MCF 10A (cell line): ENCODE measurements around the gene ADAM12. TPM values are rescaled to one million over a fixed set of nuclear protein-coding genes. Genes with fewer than 3 reads are reported as not detected.

Experiments used
- BruUV-seq: library from RNA; stranded (reverse); fragments of 400-500 nt; replicated peaks from 2 replicates; lab custom pipeline; 2021; lab: Mats Ljungman, UMichigan
- CTCF ChIA-PET: fragments of 300-600 bp; sonication (Branson Sonifier 250); formaldehyde crosslinking; extraction: SDS; loops from one replicate; lab custom pipeline; 2021; ENCODE audit warnings: antibody characterized with exemption, inconsistent platforms; lab: Yijun Ruan, JAX
- POLR2A ChIA-PET: fragments of 300-600, 350-650 bp; sonication (Branson Sonifier 250); formaldehyde crosslinking; extraction: SDS; loops from one replicate; lab custom pipeline; 2020; ENCODE audit warnings: antibody characterized with exemption, inconsistent platforms; lab: Yijun Ruan, JAX
- DNase-seq: peaks from one replicate; pipeline ENCODE4 v3.0.0-alpha.2; 2018; ENCODE audit not compliant: unreplicated experiment
- H3K27ac Mint-ChIP-seq: one replicate; pipeline ENCODE4 v1.8.0; 2022; ENCODE audit warnings: mild to moderate bottlenecking, low read depth, mixed read lengths; ENCODE audit not compliant: unreplicated experiment
- H3K27me3 Mint-ChIP-seq: one replicate; pipeline ENCODE4 v1.8.0; 2022; ENCODE audit warnings: mixed read lengths; ENCODE audit not compliant: insufficient read depth, unreplicated experiment
- H3K36me3 Mint-ChIP-seq: one replicate; pipeline ENCODE4 v1.8.0; 2022; ENCODE audit warnings: mild to moderate bottlenecking, moderate library complexity, mixed read lengths; ENCODE audit not compliant: insufficient read depth, unreplicated experiment
- H3K4me1 Mint-ChIP-seq: one replicate; pipeline ENCODE4 v1.8.0; 2022; ENCODE audit warnings: mixed read lengths; ENCODE audit not compliant: insufficient read depth, unreplicated experiment
- H3K4me3 Mint-ChIP-seq: one replicate; pipeline ENCODE4 v1.8.0; 2022; ENCODE audit warnings: mild to moderate bottlenecking, moderate library complexity, mixed read lengths; ENCODE audit not compliant: unreplicated experiment
- H3K9me3 Mint-ChIP-seq: one replicate; pipeline ENCODE4 v1.8.0; 2022; ENCODE audit warnings: mixed read lengths; ENCODE audit not compliant: unreplicated experiment
- CTCF ChIP-seq: fragments of 200-600 bp; IDR thresholded peaks from one replicate; pipeline ENCODE4 v1.8.0; 2022; ENCODE audit warnings: antibody characterized with exemption, mild to moderate bottlenecking; ENCODE audit not compliant: unreplicated experiment
- intact Hi-C: fragments of 100-400 bp; cut with micrococcal nuclease; formaldehyde crosslinking; loops from 2 replicates; pipeline ENCODE4 v1.14.1; 2022
- total RNA-seq: library from RNA; stranded (reverse); gene quantifications from 2 replicates; pipeline ENCODE4 v1.2.3, GENCODE V29; 2022

The ADAM12 gene
- total RNA-seq, 1 experiment from 2014 or later = 2.2 TPM

- Mint-ChIP-seq H3K9me3 (no peaks in the 10 kb centered on the region), H3K36me3 (no peaks in the 10 kb centered on the region), H3K4me3 (no peak overlapping the region), H3K4me1 (no peaks in the 10 kb centered on the region), H3K27ac (no peak overlapping the region), H3K27me3 (no peaks in the 10 kb centered on the region)
- intact Hi-C loops = no loop called here
- ChIA-PET CTCF (no interaction called here), POLR2A (interaction anchor here (1.5 kb wide), 1 partner anchor 313 kb away, joined by 3 read pairs; no protein-coding TSS in a partner anchor)
- BruUV-seq = no TSS peak
- DNase-seq = no peak
- TF ChIP-seq CTCF = no peak
Observed at GRCh38 chr10:126334272-126334671, 54.0 kb downstream of the ADAM12 start.

- H3K27me3 Mint-ChIP-seq = no peaks in the 10 kb centered on the region
- H3K9me3 Mint-ChIP-seq = no peaks in the 10 kb centered on the region
- POLR2A ChIA-PET = no interaction called here
- DNase-seq = no peak
- BruUV-seq = no TSS peak
- no peaks in the 10 kb centered on the region for H3K4me1 Mint-ChIP-seq
- H3K36me3 Mint-ChIP-seq = no peaks in the 10 kb centered on the region
- no peak overlapping the region for H3K27ac Mint-ChIP-seq
- intact Hi-C loops = no loop called here
- no peak overlapping the region for H3K4me3 Mint-ChIP-seq
- CTCF ChIA-PET = interaction anchor here (1.1 kb wide), 1 partner anchor 417 kb away, joined by 3 read pairs; no protein-coding TSS in a partner anchor
- no peak for TF ChIP-seq CTCF
Observed at GRCh38 chr10:126332576-126332975, 55.7 kb downstream of the ADAM12 start.

- ChIA-PET POLR2A (no interaction called here), CTCF (no interaction called here)
- intact Hi-C loops = no loop called here
- Mint-ChIP-seq H3K4me3 (no peak overlapping the region), H3K9me3 (no peaks in the 10 kb centered on the region), H3K27me3 (no peaks in the 10 kb centered on the region), H3K36me3 (no peaks in the 10 kb centered on the region), H3K27ac (no peak overlapping the region), H3K4me1 (no peaks in the 10 kb centered on the region)
- TF ChIP-seq CTCF = no peak
- no TSS peak for BruUV-seq
- no peak for DNase-seq
Observed at GRCh38 chr10:126331101-126331500, 57.2 kb downstream of the ADAM12 start.

GRCh38 chr10:126324826-126325225 lies 63.5 kb downstream of the ADAM12 start:
- no TSS peak for BruUV-seq
- H3K9me3 Mint-ChIP-seq = no peaks in the 10 kb centered on the region
- no peak for TF ChIP-seq CTCF
- POLR2A ChIA-PET = no interaction called here
- no peak overlapping the region for H3K4me3 Mint-ChIP-seq
- DNase-seq = no peak
- no peaks in the 10 kb centered on the region for H3K4me1 Mint-ChIP-seq
- H3K36me3 Mint-ChIP-seq = no peaks in the 10 kb centered on the region
- no peak overlapping the region for H3K27ac Mint-ChIP-seq
- intact Hi-C loops = no loop called here
- CTCF ChIA-PET = interaction anchor here (0.7 kb wide), 1 partner anchor 343 kb away, joined by 3 read pairs; no protein-coding TSS in a partner anchor
- H3K27me3 Mint-ChIP-seq = no peaks in the 10 kb centered on the region
